ENCODE measurements around the gene SPEN.
"Not testable (repeated sequence)": the region's sequence is repeated elsewhere in the genome, so short reads cannot be mapped to it uniquely, and the experiment has no call there.

SPEN gene

GRCh38 chr1:15825800-15826199 lies 21.7 kb upstream of the SPEN start:
- TF ChIP-seq CTCF (IDR thresholded peaks at IDR 0.05; ENCODE audit: insufficient read depth, low read length, missing control alignments) = no peak
- no peak for DNase-seq (ENCODE audit: low read depth, low spot score)
- no peak overlapping the region for H3K4me3 ChIP-seq (ENCODE audit: low read depth, low read length)
- ChIA-PET CTCF (interaction anchor here (0.7 to 4.9 kb wide), 3 partner anchors 10 to 325 kb away, joined by 3 to 30 read pairs (median 7); no protein-coding TSS in a partner anchor), POLR2A (no interaction called here)

DNA sequence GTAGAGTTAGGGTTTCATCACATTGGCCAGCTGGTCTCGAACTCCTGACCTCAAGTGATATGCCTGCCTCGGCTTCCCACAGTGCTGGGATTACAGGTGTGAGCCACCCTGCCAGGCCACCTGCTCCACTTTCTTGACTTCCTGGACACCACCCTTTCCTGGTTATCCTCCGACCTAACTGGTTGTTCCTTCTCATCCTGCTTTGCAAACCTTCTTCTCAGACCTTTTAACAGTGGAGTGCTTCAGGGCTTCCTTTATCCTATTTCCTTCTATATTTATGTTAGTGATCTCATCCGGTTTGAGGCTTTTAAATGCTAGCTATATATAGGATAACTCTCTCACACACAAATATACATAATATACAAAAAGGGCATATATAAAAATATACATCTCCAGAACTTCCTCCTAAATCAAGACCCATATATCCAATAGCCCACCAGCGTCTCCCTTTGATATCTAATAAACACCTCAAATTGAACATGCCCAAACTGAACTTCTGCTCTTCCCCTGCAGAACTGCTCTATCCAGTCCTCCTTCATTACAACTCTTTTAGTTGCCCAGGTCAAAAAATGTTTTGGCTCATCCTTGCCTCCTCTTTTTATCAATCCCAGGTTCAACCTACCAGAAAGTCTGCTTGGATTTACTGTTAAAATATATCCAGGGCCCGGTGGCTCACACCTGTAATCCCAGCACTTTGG lies 20.5 kb upstream of the SPEN start:
- no peak for TF ChIP-seq CTCF (IDR thresholded peaks at IDR 0.05; ENCODE audit: insufficient read depth, low read length, missing control alignments)
- ChIA-PET POLR2A (no interaction called here), CTCF (interaction anchor here (4.9 kb wide), 1 partner anchor 11 kb away, joined by 30 read pairs; no protein-coding TSS in a partner anchor)
- no peak for DNase-seq (ENCODE audit: low read depth, low spot score)
- H3K4me3 ChIP-seq (ENCODE audit: low read depth, low read length) = no peak overlapping the region

GRCh38 chr1:15827567-15827966 lies 19.9 kb upstream of the SPEN start:
- CTCF ChIA-PET = interaction anchor here (4.9 kb wide), 1 partner anchor 12 kb away, joined by 30 read pairs; no protein-coding TSS in a partner anchor
- POLR2A ChIA-PET; H3K4me3 ChIP-seq (ENCODE audit: low read depth, low read length); DNase-seq (ENCODE audit: low read depth, low spot score): not testable (repeated sequence)

DNA sequence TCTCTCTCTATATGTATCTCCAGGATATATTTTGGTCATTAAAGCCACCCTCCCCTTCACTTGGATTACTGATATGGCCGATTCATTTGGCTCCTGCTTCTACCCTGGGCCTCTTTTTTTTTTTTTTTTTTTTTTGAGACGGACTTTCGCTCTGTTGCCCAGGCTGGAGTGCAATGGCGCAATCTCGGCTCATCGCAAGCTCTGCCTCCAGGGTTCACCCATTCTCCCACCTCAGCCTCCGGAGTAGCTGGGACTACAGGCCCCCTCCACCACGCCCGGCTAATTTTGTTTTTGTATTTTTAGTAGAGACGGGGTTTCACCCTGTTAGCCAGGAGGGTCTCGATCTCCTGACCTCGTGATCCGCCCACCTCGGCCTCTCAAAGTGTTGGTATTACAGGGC lies 18.6 kb upstream of the SPEN start:
- CTCF ChIA-PET = interaction anchor here (4.9 kb wide), 1 partner anchor 13 kb away, joined by 30 read pairs; no protein-coding TSS in a partner anchor
- DNase-seq (ENCODE audit: low read depth, low spot score); POLR2A ChIA-PET; H3K4me3 ChIP-seq (ENCODE audit: low read depth, low read length): not testable (repeated sequence)

DNA sequence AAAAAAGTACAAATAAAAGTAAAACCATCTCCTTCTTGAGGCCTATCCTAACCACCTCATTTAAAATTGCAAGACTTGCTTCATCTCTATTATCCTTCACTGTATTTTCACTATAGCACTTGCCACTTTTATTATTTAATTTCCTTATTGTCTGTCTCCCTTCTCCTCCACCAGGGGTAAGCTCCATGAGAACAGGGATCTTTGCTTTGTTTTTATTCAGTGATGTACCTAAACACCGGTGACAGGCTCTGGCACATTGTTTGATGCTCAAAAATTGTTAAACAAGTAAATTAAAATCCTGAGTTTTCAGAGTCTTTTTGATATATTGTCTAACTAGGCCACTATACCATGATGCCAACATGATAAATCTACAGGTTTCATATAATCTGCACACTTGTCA lies 17.2 kb upstream of the SPEN start:
- DNase-seq (ENCODE audit: low read depth, low spot score) = no peak
- POLR2A ChIA-PET = no interaction called here
- no peak overlapping the region for H3K4me3 ChIP-seq (ENCODE audit: low read depth, low read length)
- CTCF ChIA-PET = interaction anchor here (1.3 to 2.0 kb wide), 2 partner anchors 15 to 39 kb away, joined by 4 read pairs; no protein-coding TSS in a partner anchor
- no peak for TF ChIP-seq CTCF (IDR thresholded peaks at IDR 0.05; ENCODE audit: insufficient read depth, low read length, missing control alignments)

DNA sequence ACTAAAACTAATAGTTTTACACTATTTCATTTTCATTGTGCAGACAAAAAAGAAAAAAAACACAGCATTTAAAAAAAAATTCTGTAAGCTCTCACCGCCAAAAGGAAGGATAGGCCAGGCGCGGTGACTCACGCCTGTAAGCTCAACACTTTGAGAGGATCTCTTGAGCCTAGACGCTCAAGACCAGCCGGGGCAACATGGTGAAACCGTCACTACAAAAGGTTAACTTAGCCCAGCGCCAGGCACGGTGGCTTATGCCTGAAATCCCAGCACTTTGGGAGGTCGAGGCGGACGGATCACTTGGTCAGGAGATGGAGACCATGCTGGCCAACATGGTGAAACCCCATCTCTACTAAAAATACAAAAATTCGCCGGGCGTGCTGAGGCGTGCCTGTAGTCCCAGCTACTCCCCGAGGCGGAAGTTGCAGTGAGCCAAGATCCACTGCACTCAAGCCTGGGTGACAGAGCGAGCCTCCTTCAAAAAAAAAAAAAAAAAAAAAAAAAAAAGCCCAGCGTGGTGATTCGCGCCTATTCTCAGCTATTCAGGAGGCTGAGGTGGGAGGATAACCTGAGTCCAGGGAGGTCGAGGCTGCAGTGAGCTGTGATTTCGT lies 14.3 kb upstream of the SPEN start:
- no peak for DNase-seq (ENCODE audit: low read depth, low spot score)
- peak overlapping the region; percentile 80 for H3K4me3 ChIP-seq (ENCODE audit: low read depth, low read length)
- no peak for TF ChIP-seq CTCF (IDR thresholded peaks at IDR 0.05; ENCODE audit: insufficient read depth, low read length, missing control alignments)
- ChIA-PET POLR2A (interaction anchor here (0.6 to 1.5 kb wide), 5 partner anchors 14 to 119 kb away, joined by 3 to 8 read pairs (median 4); partner anchors contain the start of gene SPEN), CTCF (interaction anchor here (0.8 to 3.3 kb wide), 10 partner anchors 8 to 162 kb away, joined by 3 to 61 read pairs (median 4); no protein-coding TSS in a partner anchor)

DNA sequence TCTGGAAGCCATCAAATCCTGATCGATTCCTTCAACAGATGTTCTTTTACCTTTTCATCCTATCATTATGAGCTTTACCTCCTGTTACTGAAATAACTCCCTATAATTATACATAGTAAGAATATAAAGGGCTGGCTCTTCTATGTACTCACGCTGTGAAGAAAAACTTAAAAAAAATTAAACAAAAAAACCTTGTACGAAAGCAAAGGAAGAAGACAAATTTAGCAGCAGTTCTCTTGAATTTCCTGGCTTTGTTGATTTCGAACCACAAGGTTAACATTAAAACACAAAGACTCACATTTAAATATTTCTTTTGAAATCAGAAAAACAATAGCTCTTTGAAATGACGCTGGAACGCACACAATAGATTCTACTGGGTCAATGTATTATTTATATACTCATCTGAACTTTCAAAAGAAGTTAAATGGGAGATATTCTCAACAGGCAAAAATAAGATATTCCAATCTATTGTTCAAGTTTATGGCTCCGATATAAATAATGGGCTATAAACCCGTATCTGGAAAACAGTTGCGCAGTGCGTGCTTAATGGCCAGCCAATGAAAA lies 13.6 kb upstream of the SPEN start:
- ChIA-PET POLR2A (interaction anchor here (0.6 to 1.5 kb wide), 5 partner anchors 14 to 118 kb away, joined by 3 to 8 read pairs (median 4); partner anchors contain the start of gene SPEN), CTCF (interaction anchor here (0.8 to 3.3 kb wide), 9 partner anchors 9 to 161 kb away, joined by 3 to 61 read pairs (median 3); no protein-coding TSS in a partner anchor)
- H3K4me3 ChIP-seq (ENCODE audit: low read depth, low read length) = peak overlapping the region; percentile 80
- TF ChIP-seq CTCF (IDR thresholded peaks at IDR 0.05; ENCODE audit: insufficient read depth, low read length, missing control alignments) = no peak
- DNase-seq (ENCODE audit: low read depth, low spot score) = no peak

Data from AG04449 (cell line).